Sigmoid colon (tissue), 4 donors: Measurements from ENCODE around the gene ASCL1.

Experiments
- CTCF ChIP-seq, 4 experiments: fragments of 450-650 bp in 3 of 4; fragments of 200-600 bp in 1 of 4; IDR thresholded peaks; one replicate each; pipeline ENCODE4 v1.5.1; 2016 to 2019; ENCODE audit warnings: antibody characterized with exemption in 4 of 4, mild to moderate bottlenecking in 3 of 4, moderate library complexity in 2 of 4
- EP300 ChIP-seq, 4 donors: sonication (generic); formaldehyde crosslinking; IDR thresholded peaks; one replicate each; pipeline ENCODE4 v1.6.1; 2017; ENCODE audit warnings: antibody characterized with exemption in 4 of 4
- POLR2A ChIP-seq, 2 donors: fragments of 450-650 bp; IDR thresholded peaks; one replicate each; pipeline ENCODE4 v1.6.1; 2016; ENCODE audit warnings: antibody characterized with exemption in 2 of 2, mild to moderate bottlenecking in 2 of 2, moderate library complexity in 2 of 2
- POLR2AphosphoS5 ChIP-seq, 4 donors: sonication (generic); formaldehyde crosslinking; IDR thresholded peaks; one replicate each; pipeline ENCODE4 v1.6.1; 2017; ENCODE audit warnings: antibody characterized with exemption in 4 of 4

GRCh38 chr12:102961466-102961855 is 4.0 kb downstream of the ASCL1 start:
- TF ChIP-seq CTCF (IDR thresholded peaks at IDR 0.05) (no peak), POLR2A (IDR thresholded peaks at IDR 0.05) (no peak), EP300 (IDR thresholded peaks at IDR 0.05) (no peak), POLR2AphosphoS5 (IDR thresholded peaks at IDR 0.05) (no peak)
